ENCODE measurements around the gene OLAH.

GRCh38 chr10:15112657-15113056 lies 68.9 kb downstream of the OLAH start:
- TF ChIP-seq CTCF (conservative IDR thresholded peaks at IDR 0.05; ENCODE audit: low read depth, low read length): no peak
- no peak for TF ChIP-seq EZH2phosphoT487 (IDR thresholded peaks at IDR 0.05; ENCODE audit: borderline replicate concordance, low read length)
- no peak for TF ChIP-seq EZH2 (IDR thresholded peaks at IDR 0.05; ENCODE audit: low read length, unreplicated experiment)

Data from PC-3 (cell line).